Measurements from ENCODE around the gene PDXDC1.
A peak's percentile ranks its signal among the peaks of the same experiment; 100 is the strongest.
"Not testable (repeated sequence)": the region's sequence is repeated elsewhere in the genome, so short reads cannot be mapped to it uniquely, and the experiment has no call there.

The PDXDC1 gene

DNA sequence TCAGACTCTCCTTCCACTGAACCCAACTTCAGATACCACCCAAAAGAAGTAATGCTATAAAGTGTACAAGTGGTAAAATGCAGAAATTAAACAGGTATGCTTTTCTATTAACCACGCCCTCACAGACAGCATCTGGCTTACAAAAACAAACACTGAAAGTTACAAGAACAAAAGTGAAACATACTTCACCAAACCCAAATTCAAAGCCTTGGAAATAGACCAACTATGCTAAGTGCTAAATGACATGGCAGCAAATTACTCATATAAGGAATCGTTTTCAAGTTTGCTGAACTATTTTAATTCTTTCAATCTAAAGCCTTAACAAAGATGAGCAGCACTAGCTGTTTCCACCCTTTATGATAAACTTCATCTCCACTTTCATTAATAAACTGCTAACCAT is 101.3 kb downstream of the PDXDC1 start:
- not testable (repeated sequence) for DNase-seq

GRCh38 chr16:15080883-15081282 is 106.1 kb downstream of the PDXDC1 start:
- DNase-seq = not testable (repeated sequence)

DNA sequence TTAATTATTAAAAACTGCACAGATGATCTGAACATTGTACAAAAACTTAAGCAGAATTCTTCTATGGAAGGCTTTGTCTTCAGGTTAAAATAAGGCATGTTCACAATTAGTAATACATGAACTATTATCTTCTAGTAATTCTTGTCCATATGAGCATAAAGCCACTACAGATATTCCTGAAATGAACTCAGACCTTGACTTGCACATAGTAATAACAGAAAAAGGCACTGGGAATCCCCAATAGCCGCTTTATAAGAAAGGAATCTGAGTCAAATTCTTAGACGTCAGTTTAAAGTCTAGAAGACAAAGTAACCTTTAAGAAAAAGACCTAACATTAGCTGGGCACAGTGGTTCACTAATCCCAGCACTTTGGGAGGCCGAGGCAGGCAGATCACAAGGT is 108.0 kb downstream of the PDXDC1 start:
- not testable (repeated sequence) for DNase-seq

GRCh38 chr16:15090663-15091269 is 115.9 kb downstream of the PDXDC1 start:
- DNase-seq = not testable (repeated sequence)

DNA sequence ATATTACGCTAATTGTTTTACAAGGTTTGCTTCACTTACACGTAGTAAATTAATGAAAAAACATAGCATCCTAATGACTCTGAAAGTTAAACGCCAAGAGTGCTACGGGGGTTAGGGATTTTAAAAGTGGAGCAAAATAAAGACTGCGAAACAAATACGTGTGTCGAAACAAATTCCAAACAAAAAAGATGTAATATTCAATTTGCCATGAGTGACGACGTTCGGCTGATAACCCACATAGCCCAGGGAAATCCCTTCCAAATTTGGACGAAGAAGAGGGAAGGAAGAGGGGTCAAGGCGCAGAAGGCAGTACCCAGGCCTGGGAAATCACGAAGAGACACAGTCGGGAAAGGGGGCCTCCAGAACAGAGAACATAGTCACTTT is 118.7 kb downstream of the PDXDC1 start:
- not testable (repeated sequence) for DNase-seq

DNA sequence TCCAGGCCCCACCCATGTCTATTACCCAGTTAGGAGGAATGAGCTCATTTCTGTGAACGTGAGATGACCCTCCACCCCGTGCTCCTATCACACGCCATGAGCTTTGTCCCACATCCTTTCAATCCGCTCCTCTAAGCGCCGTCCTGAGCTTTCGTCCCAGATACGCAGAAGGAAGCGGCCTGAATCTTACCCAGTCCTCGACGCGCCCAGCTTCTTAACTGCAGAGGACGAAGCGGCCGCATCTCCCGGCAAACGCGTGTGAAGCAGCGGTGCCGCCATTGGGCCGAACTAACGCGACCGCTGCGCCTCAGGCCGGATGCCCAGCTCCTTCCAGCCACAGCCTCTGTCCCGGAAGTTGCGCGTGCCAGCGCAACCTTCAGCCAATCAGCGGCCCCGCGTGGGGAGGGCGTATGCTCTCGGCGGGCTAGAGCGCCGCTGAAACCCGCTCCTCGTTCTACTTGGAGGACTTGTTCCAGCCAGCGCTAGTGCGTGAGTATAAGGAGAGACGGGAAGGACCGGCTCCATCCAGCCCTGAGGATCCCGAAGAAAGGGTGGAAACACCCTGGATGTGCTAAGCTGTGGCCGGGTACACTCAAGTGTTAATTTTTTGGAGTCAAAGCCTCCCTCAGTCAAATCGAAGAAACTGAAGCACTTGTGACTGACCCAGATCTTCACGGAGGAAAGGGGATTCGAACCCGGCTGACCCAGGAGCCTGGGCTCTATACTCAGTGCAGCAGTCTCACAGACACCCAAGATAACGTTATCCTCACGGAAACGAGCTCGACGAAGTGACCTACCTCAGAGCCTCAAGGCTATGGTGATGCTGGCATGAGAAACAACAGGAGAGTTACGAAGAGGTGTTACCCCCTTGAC is 119.4 kb downstream of the PDXDC1 start, which contains the start of gene RRN3:
Gene RRN3 (minus strand): TSS at position 318 of the 873 bp plus-strand sequence. CDS start 39 bp downstream, at position 279.
- DNase-seq = peak; percentile 85

GRCh38 chr16:15096583-15096972 is 121.8 kb downstream of the PDXDC1 start:
- not testable (repeated sequence) for DNase-seq

- DNase-seq = not testable (repeated sequence)
These were observed 124.6 kb downstream of the PDXDC1 start for GRCh38 chr16:15099366-15099909.

DNA sequence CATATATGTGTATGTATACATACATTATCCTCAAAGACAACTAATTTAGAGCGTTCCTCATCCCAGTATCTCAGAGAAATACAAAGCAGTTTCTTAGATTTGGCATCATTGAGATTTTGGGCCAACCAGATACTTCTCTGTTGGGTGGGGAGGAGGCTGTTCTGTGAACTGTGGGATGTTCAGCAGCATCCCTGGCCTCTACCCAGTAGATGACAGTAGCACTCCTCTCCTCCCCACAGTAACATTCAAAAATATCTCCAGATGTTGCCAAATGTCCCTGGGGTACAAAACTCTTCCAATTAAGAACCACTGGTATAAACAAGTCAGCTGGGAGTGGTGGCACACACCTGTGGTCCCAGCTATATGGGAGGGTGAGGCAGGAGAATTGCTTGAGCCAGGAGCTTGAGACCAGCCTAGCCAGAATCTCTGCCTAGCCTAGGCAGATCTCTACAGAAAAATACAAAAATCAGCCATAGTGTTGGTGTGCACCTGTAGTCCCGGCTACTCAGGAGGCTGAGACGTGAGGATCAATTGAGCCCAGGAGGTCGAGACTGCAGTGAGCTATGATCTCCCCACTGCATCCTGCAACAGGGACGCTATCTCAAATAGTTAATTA is 125.7 kb downstream of the PDXDC1 start:
- not testable (repeated sequence) for DNase-seq

DNA sequence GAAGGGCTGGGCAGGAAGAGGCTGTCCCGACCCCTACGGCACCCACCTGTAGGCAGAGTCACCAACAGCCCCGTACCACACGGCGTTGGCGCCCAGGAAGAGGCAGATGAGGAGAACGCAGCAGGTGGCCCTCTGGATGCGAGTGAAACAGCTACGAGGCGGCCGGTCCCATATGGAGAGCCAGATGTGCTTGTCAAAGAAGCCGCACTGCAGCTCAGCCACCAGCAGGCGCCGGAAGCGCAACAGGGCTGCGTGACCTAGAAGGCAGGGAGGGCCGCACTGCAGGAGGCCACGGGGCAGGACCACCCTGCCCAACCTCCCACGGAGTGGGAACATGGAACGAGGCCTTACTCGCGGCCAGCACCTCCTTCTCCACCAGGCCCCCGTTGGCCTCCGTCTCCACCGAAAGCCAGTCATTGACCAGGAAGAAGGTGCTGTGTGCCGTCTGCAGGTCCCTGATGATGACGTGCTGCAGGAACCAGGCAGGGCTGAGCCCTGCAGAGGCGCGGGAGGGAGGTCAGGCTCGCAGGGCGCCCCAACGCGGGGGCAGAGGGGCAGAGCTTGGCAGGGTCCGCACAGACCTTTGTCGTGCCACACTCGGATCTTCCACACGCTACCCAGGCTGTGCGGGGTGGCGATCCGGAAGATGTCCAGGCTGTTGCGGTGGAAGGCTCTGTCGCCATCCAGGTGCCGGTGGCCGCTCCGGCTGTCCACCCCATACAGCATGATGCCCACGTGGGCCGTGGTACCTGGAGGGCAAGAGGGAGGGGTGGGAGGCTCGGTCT is 153.0 kb downstream of the PDXDC1 start:
- DNase-seq = not testable (repeated sequence)

GRCh38 chr16:15130256-15130932 is 155.6 kb downstream of the PDXDC1 start:
- DNase-seq = not testable (repeated sequence)

- DNase-seq = not testable (repeated sequence)
These were observed 156.3 kb downstream of the PDXDC1 start for GRCh38 chr16:15130943-15131700.

DNA sequence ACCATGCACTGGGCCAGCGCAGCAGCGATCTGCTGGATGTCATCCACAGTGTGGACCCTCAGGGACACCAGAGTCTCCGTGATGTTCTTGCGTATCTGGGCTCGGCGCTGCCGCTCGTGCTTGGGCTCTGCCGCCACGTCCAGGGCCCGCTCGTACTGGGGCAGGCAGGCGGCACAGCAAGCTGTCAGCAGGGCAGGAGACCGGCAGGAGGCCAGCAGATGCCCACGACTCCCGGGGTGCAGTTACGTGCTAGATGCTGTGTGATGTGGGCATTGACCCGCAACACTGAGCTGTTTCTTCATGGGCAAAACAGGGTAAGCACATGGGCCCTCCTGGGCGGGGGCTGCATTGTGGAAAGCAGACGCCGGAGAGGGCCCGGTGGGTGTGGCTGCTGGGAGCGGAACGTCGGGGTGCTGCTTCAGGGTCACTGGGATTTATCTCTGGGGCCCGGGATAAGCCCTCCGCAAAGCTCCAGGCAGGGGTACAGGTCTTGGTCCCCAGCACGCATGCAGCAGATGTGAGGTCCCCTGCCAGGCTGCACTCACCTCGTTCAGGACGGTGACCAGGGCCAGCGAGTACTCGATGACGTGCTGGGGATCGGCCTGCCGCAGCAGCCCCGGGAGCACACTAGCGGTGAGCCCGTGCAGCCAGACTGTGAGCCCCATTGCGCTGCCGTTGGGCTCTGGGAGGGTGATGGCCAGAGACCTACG is 158.0 kb downstream of the PDXDC1 start:
- not testable (repeated sequence) for DNase-seq

- not testable (repeated sequence) for DNase-seq
These were observed 158.7 kb downstream of the PDXDC1 start for GRCh38 chr16:15133554-15133953.

DNA sequence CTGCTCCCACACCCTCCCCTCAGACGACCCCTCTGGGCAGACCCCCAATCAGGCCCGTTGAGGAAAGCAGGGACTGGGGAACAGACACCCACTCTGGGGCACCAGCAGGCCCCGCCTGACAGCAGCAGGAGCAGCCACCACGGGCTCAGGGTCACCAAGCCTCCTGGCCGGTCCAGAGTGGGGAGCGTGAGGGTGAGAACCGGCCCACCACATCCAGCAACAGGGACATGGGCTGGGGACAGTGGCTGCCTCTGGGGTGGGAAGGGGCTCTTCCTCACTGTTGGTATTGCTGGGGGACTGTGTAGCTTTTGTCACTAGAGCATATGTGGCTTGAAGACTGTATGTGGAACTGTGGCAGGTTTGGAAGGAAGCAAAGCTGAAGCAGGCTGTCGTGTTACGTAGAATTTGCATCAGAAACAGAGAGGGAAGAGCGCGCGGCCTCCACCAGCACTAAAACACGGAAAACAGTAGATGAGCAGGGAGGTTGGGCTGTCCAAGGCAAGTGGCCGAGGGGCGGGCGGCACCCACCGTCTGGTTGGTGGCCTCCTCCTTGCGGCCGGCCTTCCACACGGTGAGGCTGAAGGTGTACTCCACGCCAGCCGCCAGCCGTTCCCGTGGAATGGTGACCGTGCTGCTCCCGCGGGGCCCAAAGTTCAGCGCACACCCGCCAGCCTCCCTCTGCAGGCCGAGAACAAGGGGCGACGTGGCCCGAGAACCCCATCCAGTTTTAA is 160.1 kb downstream of the PDXDC1 start:
- not testable (repeated sequence) for DNase-seq

DNA sequence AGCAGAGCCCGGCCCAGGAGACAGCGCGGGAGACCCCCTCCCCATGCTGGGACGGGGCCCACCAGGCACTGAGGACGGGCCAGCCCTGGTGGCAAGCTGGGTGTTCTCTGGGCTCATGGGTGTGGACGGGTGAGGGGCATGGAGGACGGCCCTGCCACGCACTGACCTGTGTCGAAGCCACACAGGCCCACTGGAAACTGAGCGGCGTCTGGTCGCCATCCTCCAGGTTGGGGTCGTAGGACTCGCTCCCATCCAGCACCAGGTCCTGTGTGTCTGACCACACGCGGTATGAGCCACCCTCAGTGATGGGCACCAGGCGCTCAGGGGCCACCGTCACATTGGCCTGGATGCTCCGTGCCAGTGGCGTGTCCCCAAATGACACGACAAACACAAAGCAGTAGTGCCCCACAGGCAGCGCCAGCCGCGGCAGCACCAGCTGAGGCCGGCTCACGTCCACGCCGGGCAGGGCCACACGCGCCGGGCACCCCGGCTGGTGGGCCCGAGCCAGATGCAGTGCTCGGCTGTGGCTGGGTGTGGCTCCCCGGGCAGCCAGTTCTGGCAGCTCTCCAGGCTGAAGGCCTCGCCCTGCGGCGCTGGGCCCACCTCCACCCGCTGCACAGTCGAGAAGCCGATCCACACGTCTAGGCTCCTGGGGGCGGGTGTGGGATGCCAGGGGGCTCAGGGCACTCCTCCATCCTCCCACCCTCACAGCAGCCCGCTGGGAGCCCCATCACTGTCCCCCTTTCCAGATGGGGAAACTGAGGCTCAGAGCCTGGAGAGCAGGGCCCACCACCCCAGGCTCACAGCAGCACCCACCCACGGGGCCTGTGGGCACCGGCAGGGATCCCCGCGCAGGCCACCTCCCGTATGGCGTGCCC is 160.9 kb downstream of the PDXDC1 start:
- not testable (repeated sequence) for DNase-seq

DNA sequence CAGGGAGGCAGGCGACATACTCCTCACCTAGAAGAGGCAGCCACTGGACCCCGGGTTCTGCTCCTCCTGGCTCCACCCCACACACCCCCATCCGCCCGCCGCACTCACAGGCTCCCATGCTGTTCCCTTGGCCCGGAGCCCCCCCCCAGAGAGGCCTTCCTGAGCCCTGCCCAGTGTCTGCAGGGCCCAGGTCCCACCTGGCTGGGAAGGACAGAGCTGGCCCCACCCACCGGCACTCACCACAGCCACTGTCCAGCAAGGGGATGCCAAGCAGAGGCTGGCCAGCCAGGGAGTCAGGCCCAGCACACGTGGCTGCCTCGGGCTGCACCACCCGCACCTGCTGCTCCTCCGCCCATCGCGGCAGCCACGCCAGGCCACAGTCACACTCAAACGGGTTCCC is 162.7 kb downstream of the PDXDC1 start:
- not testable (repeated sequence) for DNase-seq
